HepG2 (cell line): ENCODE results near the gene AQP5. TPM values are rescaled to one million over a fixed set of nuclear protein-coding genes. Genes with fewer than 3 reads are reported as not detected.

Source experiments
- ASH2L ChIP-seq: fragments of 300-600, 200-600 bp; sonication (generic); IDR thresholded peaks from 2 replicates; pipeline ENCODE4 v1.7.0; 2017; ENCODE audit warnings: low read depth, mild to moderate bottlenecking, moderate library complexity, mixed read lengths, low read length; ENCODE audit not compliant: insufficient read length
- CERS6 ChIP-seq: sonication (generic); formaldehyde crosslinking; IDR thresholded peaks from 2 replicates; pipeline ENCODE4 v1.5.0; 2020; ENCODE audit warnings: missing genetic modification reagents
- DNMT3B ChIP-seq: conservative IDR thresholded peaks from 2 replicates; pipeline ENCODE4 v1.6.1; 2016; ENCODE audit warnings: missing biosample characterization, control low read depth
- GATA4 ChIP-seq: sonication (generic); IDR thresholded peaks from 2 replicates; pipeline ENCODE4 v1.6.1; 2016; ENCODE audit warnings: antibody characterized with exemption, low read depth, borderline replicate concordance
- MAFK ChIP-seq, 2 experiments: IDR thresholded peaks in 1 of 2; conservative IDR thresholded peaks in 1 of 2; 2 replicates each; pipeline ENCODE4 v1.6.1; 2011; ENCODE audit warnings: improper control_type of control experiment in 2 of 2, low read length in 2 of 2
- MIER2 ChIP-seq: IDR thresholded peaks from 2 replicates; pipeline ENCODE4 v1.6.1; 2016; ENCODE audit warnings: missing biosample characterization, missing genetic modification reagents
- MIER3 ChIP-seq: IDR thresholded peaks from 2 replicates; pipeline ENCODE4 v1.6.1; 2016; ENCODE audit warnings: missing compliant biosample characterization, borderline replicate concordance
- PRDM10 ChIP-seq: sonication (generic); formaldehyde crosslinking; IDR thresholded peaks from 2 replicates; pipeline ENCODE4 v1.4.0; 2020; ENCODE audit warnings: low read depth, missing genetic modification reagents
- SP5 ChIP-seq: IDR thresholded peaks from 2 replicates; pipeline ENCODE4 v1.6.1; 2016; ENCODE audit warnings: low read depth, borderline replicate concordance
- ZBTB37 ChIP-seq: sonication (generic); formaldehyde crosslinking; IDR thresholded peaks from 2 replicates; pipeline ENCODE4 v1.4.0; 2020; ENCODE audit warnings: mild to moderate bottlenecking, missing genetic modification reagents
- ZNF207 ChIP-seq: fragments of 450-650 bp; IDR thresholded peaks from 2 replicates; pipeline ENCODE4 v1.6.1; 2016; ENCODE audit warnings: antibody characterized with exemption, borderline replicate concordance
- polyA plus RNA-seq, 8 experiments: library from polyadenylated mRNA; depleted of rRNA in 3 of 8; stranded (reverse) in 7 of 8; unstranded in 1 of 8; fragments of >200 nt; fragmentation: Illumina TruSeq in 4 of 8; extraction: Trizol in 4 of 8; gene quantifications; 2 replicates each; pipeline versions ENCODE4 v1.2.1 to v1.2.3, GENCODE V29; 2011 to 2016; ENCODE audit warnings: low read depth in 4 of 8, missing spikeins in 1 of 8, mixed read lengths in 1 of 8; ENCODE audit not compliant: insufficient read depth in 1 of 8
- total RNA-seq, 5 experiments: library from RNA; depleted of rRNA; stranded (reverse); fragments of >200 nt; fragmentation: Illumina TruSeq; extraction: Trizol; gene quantifications; 2 replicates each; pipeline ENCODE4 v1.2.3, GENCODE V29; 2016; ENCODE audit warnings: low read depth in 1 of 5
- TF ChIP-seq, protein P1 (sequence below): sonication (generic); formaldehyde crosslinking; IDR thresholded peaks from 2 replicates; pipeline ENCODE4 v1.5.0; 2020; ENCODE audit warnings: missing genetic modification reagents, mild to moderate bottlenecking, borderline replicate concordance
- TF ChIP-seq, protein P2 (sequence below): sonication (generic); formaldehyde crosslinking; IDR thresholded peaks from 2 replicates; pipeline ENCODE4 v1.4.0; 2020; ENCODE audit warnings: missing genetic modification reagents, borderline replicate concordance
- TF ChIP-seq, protein P3 (sequence below): sonication (generic); formaldehyde crosslinking; IDR thresholded peaks from 2 replicates; pipeline ENCODE4 v1.5.1; 2020; ENCODE audit warnings: mild to moderate bottlenecking, missing genetic modification reagents, moderate library complexity

Gene AQP5
- total and polyA plus RNA-seq, 2 of the 13 experiments (the other 11 are each of a cell fraction or from before 2014, with no cell fraction given): not detected

DNA sequence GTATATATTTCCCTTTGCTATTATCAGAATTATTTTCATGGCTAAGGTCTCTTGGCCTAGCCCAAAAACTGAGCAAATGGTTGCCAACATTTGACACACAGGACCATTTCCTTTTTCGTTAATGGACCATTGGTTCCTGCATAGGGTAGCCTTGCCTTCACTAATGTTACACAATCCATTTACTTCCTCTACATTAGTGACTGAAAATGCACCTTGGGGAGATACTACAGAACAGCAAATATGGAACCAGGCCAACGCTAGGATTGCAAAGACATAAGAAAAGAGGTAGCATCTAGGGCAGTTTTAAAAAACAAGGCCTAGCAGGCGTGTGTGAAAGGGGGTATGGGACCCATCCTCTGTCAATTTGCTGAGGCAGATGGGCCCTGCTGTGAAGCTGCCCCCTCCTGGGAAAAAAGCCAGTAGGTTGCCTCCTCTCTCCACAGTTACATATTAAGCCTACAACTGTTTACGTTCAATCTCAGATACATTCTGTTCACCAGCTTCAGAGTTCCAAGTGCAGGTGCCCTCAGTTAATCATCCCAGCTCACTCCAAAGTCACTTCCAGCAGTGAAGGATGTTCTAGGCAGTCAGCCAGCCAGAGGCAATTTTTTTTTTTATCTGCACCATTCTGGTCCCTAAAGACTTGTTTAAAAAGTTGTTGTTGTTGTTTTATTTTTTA, 26.1 kb downstream of the AQP5 start (continued):
- TF ChIP-seq CERS6 (CRISPR knock-in tag) (no peak), DNMT3B (CRISPR knock-in tag) (no peak), ZNF207 (no peak), ASH2L (no peak), ZBTB37 (CRISPR knock-in tag) (no peak), MIER3 (CRISPR knock-in tag) (no peak), MAFK (conservative IDR thresholded peaks at IDR 0.05 in 1 of 2, IDR thresholded peaks at IDR 0.05 in 1 of 2; ENCODE audit: low read length in 2 of 2) (no peak), PRDM10 (CRISPR knock-in tag) (0 out of 2 replicates have a peak, but pooled peaks have one; percentile 39), SP5 (CRISPR knock-in tag) (no peak), MIER2 (CRISPR knock-in tag) (no peak), GATA4 (no peak)
- TF ChIP-seq, protein P1, sequence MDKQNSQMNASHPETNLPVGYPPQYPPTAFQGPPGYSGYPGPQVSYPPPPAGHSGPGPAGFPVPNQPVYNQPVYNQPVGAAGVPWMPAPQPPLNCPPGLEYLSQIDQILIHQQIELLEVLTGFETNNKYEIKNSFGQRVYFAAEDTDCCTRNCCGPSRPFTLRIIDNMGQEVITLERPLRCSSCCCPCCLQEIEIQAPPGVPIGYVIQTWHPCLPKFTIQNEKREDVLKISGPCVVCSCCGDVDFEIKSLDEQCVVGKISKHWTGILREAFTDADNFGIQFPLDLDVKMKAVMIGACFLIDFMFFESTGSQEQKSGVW: no peak
- TF ChIP-seq, protein P2, sequence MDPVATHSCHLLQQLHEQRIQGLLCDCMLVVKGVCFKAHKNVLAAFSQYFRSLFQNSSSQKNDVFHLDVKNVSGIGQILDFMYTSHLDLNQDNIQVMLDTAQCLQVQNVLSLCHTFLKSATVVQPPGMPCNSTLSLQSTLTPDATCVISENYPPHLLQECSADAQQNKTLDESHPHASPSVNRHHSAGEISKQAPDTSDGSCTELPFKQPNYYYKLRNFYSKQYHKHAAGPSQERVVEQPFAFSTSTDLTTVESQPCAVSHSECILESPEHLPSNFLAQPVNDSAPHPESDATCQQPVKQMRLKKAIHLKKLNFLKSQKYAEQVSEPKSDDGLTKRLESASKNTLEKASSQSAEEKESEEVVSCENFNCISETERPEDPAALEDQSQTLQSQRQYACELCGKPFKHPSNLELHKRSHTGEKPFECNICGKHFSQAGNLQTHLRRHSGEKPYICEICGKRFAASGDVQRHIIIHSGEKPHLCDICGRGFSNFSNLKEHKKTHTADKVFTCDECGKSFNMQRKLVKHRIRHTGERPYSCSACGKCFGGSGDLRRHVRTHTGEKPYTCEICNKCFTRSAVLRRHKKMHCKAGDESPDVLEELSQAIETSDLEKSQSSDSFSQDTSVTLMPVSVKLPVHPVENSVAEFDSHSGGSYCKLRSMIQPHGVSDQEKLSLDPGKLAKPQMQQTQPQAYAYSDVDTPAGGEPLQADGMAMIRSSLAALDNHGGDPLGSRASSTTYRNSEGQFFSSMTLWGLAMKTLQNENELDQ (CRISPR knock-in tag): no peak
- TF ChIP-seq, protein P3, sequence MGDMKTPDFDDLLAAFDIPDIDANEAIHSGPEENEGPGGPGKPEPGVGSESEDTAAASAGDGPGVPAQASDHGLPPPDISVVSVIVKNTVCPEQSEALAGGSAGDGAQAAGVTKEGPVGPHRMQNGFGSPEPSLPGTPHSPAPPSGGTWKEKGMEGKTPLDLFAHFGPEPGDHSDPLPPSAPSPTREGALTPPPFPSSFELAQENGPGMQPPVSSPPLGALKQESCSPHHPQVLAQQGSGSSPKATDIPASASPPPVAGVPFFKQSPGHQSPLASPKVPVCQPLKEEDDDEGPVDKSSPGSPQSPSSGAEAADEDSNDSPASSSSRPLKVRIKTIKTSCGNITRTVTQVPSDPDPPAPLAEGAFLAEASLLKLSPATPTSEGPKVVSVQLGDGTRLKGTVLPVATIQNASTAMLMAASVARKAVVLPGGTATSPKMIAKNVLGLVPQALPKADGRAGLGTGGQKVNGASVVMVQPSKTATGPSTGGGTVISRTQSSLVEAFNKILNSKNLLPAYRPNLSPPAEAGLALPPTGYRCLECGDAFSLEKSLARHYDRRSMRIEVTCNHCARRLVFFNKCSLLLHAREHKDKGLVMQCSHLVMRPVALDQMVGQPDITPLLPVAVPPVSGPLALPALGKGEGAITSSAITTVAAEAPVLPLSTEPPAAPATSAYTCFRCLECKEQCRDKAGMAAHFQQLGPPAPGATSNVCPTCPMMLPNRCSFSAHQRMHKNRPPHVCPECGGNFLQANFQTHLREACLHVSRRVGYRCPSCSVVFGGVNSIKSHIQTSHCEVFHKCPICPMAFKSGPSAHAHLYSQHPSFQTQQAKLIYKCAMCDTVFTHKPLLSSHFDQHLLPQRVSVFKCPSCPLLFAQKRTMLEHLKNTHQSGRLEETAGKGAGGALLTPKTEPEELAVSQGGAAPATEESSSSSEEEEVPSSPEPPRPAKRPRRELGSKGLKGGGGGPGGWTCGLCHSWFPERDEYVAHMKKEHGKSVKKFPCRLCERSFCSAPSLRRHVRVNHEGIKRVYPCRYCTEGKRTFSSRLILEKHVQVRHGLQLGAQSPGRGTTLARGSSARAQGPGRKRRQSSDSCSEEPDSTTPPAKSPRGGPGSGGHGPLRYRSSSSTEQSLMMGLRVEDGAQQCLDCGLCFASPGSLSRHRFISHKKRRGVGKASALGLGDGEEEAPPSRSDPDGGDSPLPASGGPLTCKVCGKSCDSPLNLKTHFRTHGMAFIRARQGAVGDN (CRISPR knock-in tag): no peak
